ENCODE measurements around the gene TRPM6.
"Not testable (repeated sequence)": the region's sequence is repeated elsewhere in the genome, so short reads cannot be mapped to it uniquely, and the experiment has no call there.

TRPM6 gene

GRCh38 chr9:74908665-74909064, 20.9 kb upstream of the TRPM6 start:
- no peaks in the 10 kb centered on the region for H3K9me3 ChIP-seq
- H3K36me3 ChIP-seq: no peaks in the 10 kb centered on the region
- H3K27me3 ChIP-seq: no peaks in the 10 kb centered on the region
- no peaks in the 10 kb centered on the region for H3K4me1 ChIP-seq
- TF ChIP-seq CTCF (IDR thresholded peaks at IDR 0.05; ENCODE audit: low read depth, low read length): no peak
- no peak overlapping the region for H3K4me3 ChIP-seq (ENCODE audit: low read depth, low read length)
- no peak for DNase-seq

- H3K4me3 ChIP-seq (ENCODE audit: low read depth, low read length): no peak overlapping the region
- no peaks in the 10 kb centered on the region for H3K9me3 ChIP-seq
- DNase-seq: no peak
- TF ChIP-seq CTCF (IDR thresholded peaks at IDR 0.05; ENCODE audit: low read depth, low read length): no peak
- H3K27me3 ChIP-seq: no peaks in the 10 kb centered on the region
- no peaks in the 10 kb centered on the region for H3K4me1 ChIP-seq
- H3K36me3 ChIP-seq: no peaks in the 10 kb centered on the region
Measured at GRCh38 chr9:74907085-74907484, 19.4 kb upstream of the TRPM6 start.

GRCh38 chr9:74901001-74901400, 13.3 kb upstream of the TRPM6 start:
- H3K4me3 ChIP-seq (ENCODE audit: low read depth, low read length): no peak overlapping the region
- no peaks in the 10 kb centered on the region for H3K4me1 ChIP-seq
- no peaks in the 10 kb centered on the region for H3K36me3 ChIP-seq
- no peak for TF ChIP-seq CTCF (IDR thresholded peaks at IDR 0.05; ENCODE audit: low read depth, low read length)
- H3K27me3 ChIP-seq: no peaks in the 10 kb centered on the region
- H3K9me3 ChIP-seq: no peaks in the 10 kb centered on the region
- no peak for DNase-seq

- peaks cover 10% of the 10 kb centered on the region; the same call in 1 of the 2 replicates for H3K27me3 ChIP-seq
- not testable (repeated sequence) for H3K36me3 ChIP-seq; H3K9me3 ChIP-seq; DNase-seq; H3K4me1 ChIP-seq; H3K4me3 ChIP-seq (ENCODE audit: low read depth, low read length)
Measured at GRCh38 chr9:74888449-74888848, 728 bp upstream of the TRPM6 start.

- H3K4me3 ChIP-seq (ENCODE audit: low read depth, low read length): no peak overlapping the region; the same call in 1 of the 2 replicates
- no peaks in the 10 kb centered on the region for H3K36me3 ChIP-seq
- no peaks in the 10 kb centered on the region for H3K9me3 ChIP-seq
- H3K27me3 ChIP-seq: peaks cover 10% of the 10 kb centered on the region; the same call in 1 of the 2 replicates
- no peak for TF ChIP-seq CTCF (IDR thresholded peaks at IDR 0.05; ENCODE audit: low read depth, low read length)
- H3K4me1 ChIP-seq: no peaks in the 10 kb centered on the region
- no peak for DNase-seq
Measured at GRCh38 chr9:74887981-74888370, 255 bp upstream of the TRPM6 start.

GRCh38 chr9:74876382-74876949, 11.3 kb downstream of the TRPM6 start:
- H3K4me1 ChIP-seq: no peaks in the 10 kb centered on the region
- no peak overlapping the region for H3K4me3 ChIP-seq (ENCODE audit: low read depth, low read length)
- no peaks in the 10 kb centered on the region for H3K9me3 ChIP-seq
- DNase-seq: no peak
- H3K27me3 ChIP-seq: no peaks in the 10 kb centered on the region; the same call in 1 of the 2 replicates
- TF ChIP-seq CTCF (IDR thresholded peaks at IDR 0.05; ENCODE audit: low read depth, low read length): no peak
- no peaks in the 10 kb centered on the region for H3K36me3 ChIP-seq

GRCh38 chr9:74875656-74876055, 12.1 kb downstream of the TRPM6 start:
- no peaks in the 10 kb centered on the region for H3K9me3 ChIP-seq
- no peaks in the 10 kb centered on the region; the same call in 1 of the 2 replicates for H3K27me3 ChIP-seq
- no peak overlapping the region for H3K4me3 ChIP-seq (ENCODE audit: low read depth, low read length)
- DNase-seq: no peak
- no peaks in the 10 kb centered on the region for H3K36me3 ChIP-seq
- H3K4me1 ChIP-seq: no peaks in the 10 kb centered on the region
- TF ChIP-seq CTCF (IDR thresholded peaks at IDR 0.05; ENCODE audit: low read depth, low read length): no peak
